Gastrocnemius medialis (tissue), 4 donors: ENCODE data around the gene LRIG1.

ENCODE experiments used
- POLR2A ChIP-seq, 2 donors: fragments of 450-650 bp; IDR thresholded peaks; one replicate each; pipeline ENCODE4 v1.6.1; 2017; ENCODE audit warnings: antibody characterized with exemption in 2 of 2, mild to moderate bottlenecking in 2 of 2, moderate library complexity in 2 of 2
- TF ChIP-seq, protein P1 (sequence below), 5 experiments: fragments of 450-650 bp in 3 of 5; fragments of 200-600 bp in 2 of 5; sonication (generic) in 2 of 5; IDR thresholded peaks in 4 of 5; conservative IDR thresholded peaks in 1 of 5; 1 replicate in 4 of 5; 2 replicates in 1 of 5; pipeline ENCODE4 v1.5.1; 2016 to 2019; ENCODE audit warnings: antibody characterized with exemption in 5 of 5, mild to moderate bottlenecking in 3 of 5, moderate library complexity in 3 of 5

DNA sequence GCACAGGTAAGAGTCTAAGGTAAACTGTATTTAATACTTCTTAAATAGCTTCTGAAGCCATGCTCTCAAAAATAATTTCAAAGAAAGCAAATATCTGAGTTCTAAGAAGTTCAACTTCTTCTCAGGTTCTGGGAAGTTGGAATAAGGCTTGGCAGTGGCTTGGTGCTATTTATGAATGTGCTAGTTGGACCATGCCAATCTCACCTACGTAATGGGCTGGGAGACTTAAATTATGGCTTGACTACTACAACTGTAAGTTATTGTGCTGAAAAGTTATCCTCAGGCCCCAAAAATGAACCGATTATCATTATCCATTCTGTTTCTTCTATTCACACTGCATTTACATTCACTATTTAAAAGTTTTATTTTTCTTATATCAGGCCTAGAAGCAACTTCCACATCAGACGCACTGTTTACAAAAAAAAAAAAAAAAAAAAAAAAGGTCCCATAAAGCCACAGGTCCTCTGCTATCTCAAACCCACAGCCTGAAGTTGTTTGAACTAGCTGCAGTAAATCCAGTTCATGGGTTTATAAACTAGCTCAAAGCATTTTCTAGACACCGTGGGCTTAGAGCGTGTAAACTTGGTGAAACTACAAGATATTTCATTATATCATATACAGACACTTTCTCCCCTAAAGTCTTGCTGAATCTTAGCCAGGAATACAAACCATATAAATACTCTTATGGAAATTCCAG is 3.4 kb downstream of the LRIG1 start:
- TF ChIP-seq, protein P1, sequence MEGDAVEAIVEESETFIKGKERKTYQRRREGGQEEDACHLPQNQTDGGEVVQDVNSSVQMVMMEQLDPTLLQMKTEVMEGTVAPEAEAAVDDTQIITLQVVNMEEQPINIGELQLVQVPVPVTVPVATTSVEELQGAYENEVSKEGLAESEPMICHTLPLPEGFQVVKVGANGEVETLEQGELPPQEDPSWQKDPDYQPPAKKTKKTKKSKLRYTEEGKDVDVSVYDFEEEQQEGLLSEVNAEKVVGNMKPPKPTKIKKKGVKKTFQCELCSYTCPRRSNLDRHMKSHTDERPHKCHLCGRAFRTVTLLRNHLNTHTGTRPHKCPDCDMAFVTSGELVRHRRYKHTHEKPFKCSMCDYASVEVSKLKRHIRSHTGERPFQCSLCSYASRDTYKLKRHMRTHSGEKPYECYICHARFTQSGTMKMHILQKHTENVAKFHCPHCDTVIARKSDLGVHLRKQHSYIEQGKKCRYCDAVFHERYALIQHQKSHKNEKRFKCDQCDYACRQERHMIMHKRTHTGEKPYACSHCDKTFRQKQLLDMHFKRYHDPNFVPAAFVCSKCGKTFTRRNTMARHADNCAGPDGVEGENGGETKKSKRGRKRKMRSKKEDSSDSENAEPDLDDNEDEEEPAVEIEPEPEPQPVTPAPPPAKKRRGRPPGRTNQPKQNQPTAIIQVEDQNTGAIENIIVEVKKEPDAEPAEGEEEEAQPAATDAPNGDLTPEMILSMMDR (IDR thresholded peaks at IDR 0.05 in 4 of 5, conservative IDR thresholded peaks at IDR 0.05 in 1 of 5) = no peak
- TF ChIP-seq POLR2A (IDR thresholded peaks at IDR 0.05) = no peak
